ENCODE measurements around the gene VPS18. TPM values are rescaled to one million over a fixed set of nuclear protein-coding genes. Genes with fewer than 3 reads are reported as not detected.

The VPS18 gene
- total RNA-seq, result 10 to 100 TPM; 20.4 to 20.7 TPM
- polyA plus RNA-seq, result 10 to 100 TPM; 11.1 to 19.2 (median 15.0) TPM
- 22.8 to 51.4 (median 36.4) reads per million in 6 experiments for total RNA-seq

- POLR2A ChIA-PET, result interaction anchor here (1.0 to 6.0 kb wide), 13 partner anchors 10 to 587 kb away, joined by 3 to 49 read pairs (median 5); partner anchors contain the start of genes C15orf62, CHP1, INO80 and PLCB2
- Mint-ChIP-seq H3K27ac (peak within 1 kb of the TSS; percentile 84 to 98 (median 97)), H3K36me3 (peaks cover 0 to 34% (median 3%) of the 10 kb centered on the region in 3 donors), H3K4me1 (peaks cover 18 to 44% (median 38%) of the 10 kb centered on the region in 4 donors), H3K9me3 (no peaks in the 10 kb centered on the region), H3K27me3 (no peaks in the 10 kb centered on the region), H3K4me3 (peak within 1 kb of the TSS; percentile 95 to 100 (median 99))
- ATAC-seq (peak; percentile 96 to 97), DNase-seq (peak; percentile 97 to 99 (median 98))
Observed at GRCh38 chr15:40893733-40894680, at the start of gene VPS18. Gene VPS18, plus strand, starts transcription at chr15:40894450. Its CDS starts 319 bp downstream, at chr15:40894769.

DNA sequence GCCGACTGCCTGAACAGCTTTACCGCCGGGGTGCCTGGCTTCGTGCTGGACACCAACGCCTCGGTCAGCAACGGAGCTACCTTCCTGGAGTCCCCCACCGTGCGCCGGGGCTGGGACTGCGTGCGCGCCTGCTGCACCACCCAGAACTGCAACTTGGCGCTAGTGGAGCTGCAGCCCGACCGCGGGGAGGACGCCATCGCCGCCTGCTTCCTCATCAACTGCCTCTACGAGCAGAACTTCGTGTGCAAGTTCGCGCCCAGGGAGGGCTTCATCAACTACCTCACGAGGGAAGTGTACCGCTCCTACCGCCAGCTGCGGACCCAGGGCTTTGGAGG, 49.6 kb upstream of the VPS18 start:
- H3K4me1 Mint-ChIP-seq, result peaks cover 9 to 37% (median 16%) of the 10 kb centered on the region in 4 donors
- peak overlapping the region; percentile 66 to 85 (median 80) for H3K4me3 Mint-ChIP-seq
- H3K27me3 Mint-ChIP-seq, result peaks cover 3 to 16% (median 9%) of the 10 kb centered on the region in 5 donors
- ATAC-seq (peak; percentile 75 to 76), DNase-seq (peak in 6 of 10 donors; percentile 5 to 68 (median 26))
- no peaks in the 10 kb centered on the region for H3K9me3 Mint-ChIP-seq
- POLR2A ChIA-PET, result no interaction called here
- H3K36me3 Mint-ChIP-seq, result no peaks in the 10 kb centered on the region
- peak overlapping the region in 2 of 10 donors; percentile 31 to 72 for H3K27ac Mint-ChIP-seq

- Mint-ChIP-seq H3K4me1 (peaks cover 9 to 37% (median 16%) of the 10 kb centered on the region in 4 donors), H3K9me3 (no peaks in the 10 kb centered on the region), H3K36me3 (no peaks in the 10 kb centered on the region), H3K4me3 (peak overlapping the region; percentile 66 to 85 (median 80)), H3K27ac (peak overlapping the region in 2 of 10 donors; percentile 31 to 72), H3K27me3 (peaks cover 3 to 16% (median 9%) of the 10 kb centered on the region in 5 donors)
- DNase-seq, result no peak
- ATAC-seq, result no peak
- POLR2A ChIA-PET, result no interaction called here
Observed at GRCh38 chr15:40845036-40845435, 49.2 kb upstream of the VPS18 start.

GRCh38 chr15:40845511-40846284, 48.6 kb upstream of the VPS18 start:
- Mint-ChIP-seq H3K27ac (no peak overlapping the region), H3K9me3 (no peaks in the 10 kb centered on the region)
- POLR2A ChIA-PET, result no interaction called here

DNA sequence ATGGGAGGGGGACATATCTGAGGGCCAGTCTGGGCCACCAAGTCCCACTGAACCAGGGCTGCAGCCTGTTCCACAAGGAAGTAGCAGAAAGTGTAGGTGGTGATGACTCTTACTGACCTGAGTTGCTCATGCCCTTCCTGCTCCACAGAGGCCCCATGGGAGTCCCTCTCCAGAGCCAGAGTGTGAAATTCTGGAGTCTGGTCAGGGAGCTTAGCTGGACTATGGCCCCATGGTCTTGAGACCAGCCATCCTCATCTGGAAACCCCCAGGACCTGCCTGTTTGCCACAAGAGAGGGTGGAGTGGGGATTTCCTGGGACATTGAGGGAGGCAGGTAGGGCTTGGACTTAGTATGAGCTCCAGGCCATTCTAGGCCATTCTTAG, 47.4 kb upstream of the VPS18 start:
- H3K27ac Mint-ChIP-seq, result peak overlapping the region in 3 of 10 donors; percentile 20 to 64 (median 53)
- ATAC-seq, result no peak
- no peaks in the 10 kb centered on the region for H3K9me3 Mint-ChIP-seq
- POLR2A ChIA-PET, result no interaction called here
- H3K4me3 Mint-ChIP-seq, result peak overlapping the region in 1 of 10 donors; percentile 13
- no peak for DNase-seq
- H3K4me1 Mint-ChIP-seq, result peaks cover 9 to 37% (median 16%) of the 10 kb centered on the region in 4 donors
- peaks cover 3 to 16% (median 9%) of the 10 kb centered on the region in 5 donors for H3K27me3 Mint-ChIP-seq
- no peaks in the 10 kb centered on the region for H3K36me3 Mint-ChIP-seq

More at GRCh38 chr15:40845511-40846284, 48.6 kb upstream of the VPS18 start:
- H3K4me1 Mint-ChIP-seq, result peaks cover 9 to 37% (median 16%) of the 10 kb centered on the region in 4 donors
- no peaks in the 10 kb centered on the region for H3K36me3 Mint-ChIP-seq
- ATAC-seq, result no peak
- peaks cover 3 to 16% (median 9%) of the 10 kb centered on the region in 5 donors for H3K27me3 Mint-ChIP-seq
- H3K4me3 Mint-ChIP-seq, result peak overlapping the region in 7 of 10 donors; percentile 13 to 50 (median 32)
- DNase-seq, result no peak

DNA sequence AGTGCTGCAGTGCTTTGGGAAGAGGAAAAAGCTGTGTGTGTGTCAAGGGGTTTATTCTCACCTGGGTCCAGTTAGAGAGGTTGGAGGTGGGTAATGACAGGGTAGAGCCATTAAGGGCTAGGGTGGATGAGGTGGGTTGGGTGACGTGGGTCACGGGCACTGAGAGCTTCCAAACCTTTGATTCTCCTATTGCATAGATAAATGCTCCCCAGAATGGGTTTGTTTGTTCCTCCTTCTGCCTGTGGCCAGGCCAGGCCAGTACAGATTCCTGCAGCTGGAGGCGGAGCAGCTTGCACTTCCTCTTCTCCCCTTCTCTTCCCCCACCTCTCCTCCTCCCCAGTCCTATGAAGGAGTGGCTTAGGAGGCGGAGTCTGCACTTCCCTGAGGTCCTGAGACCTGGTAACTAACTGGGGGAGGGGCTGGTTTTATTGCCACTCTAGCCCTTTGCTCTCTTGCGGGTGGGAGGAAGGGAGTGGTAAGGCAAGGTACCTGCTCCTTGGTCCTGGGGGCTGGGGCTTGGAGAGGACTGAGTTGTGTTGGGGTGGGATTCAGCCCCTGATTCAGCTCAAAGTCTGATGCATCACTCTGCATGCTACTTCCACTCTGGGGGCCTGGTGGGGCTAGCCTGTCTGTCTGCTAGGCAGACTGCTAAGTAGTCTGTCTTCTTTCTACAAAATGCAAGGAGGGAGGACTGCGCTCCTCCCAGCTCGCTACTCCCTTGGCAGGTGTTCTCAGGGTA, 46.9 kb upstream of the VPS18 start:
- Mint-ChIP-seq H3K4me3 (peak overlapping the region in 3 of 10 donors; percentile 13 to 39 (median 34)), H3K27me3 (peaks cover 3 to 16% (median 9%) of the 10 kb centered on the region in 5 donors), H3K27ac (peak overlapping the region in 5 of 10 donors; percentile 15 to 64 (median 34)), H3K4me1 (peaks cover 9 to 37% (median 16%) of the 10 kb centered on the region in 4 donors), H3K9me3 (no peaks in the 10 kb centered on the region), H3K36me3 (no peaks in the 10 kb centered on the region)
- no peak for ATAC-seq
- POLR2A ChIA-PET, result no interaction called here
- DNase-seq, result no peak

DNA sequence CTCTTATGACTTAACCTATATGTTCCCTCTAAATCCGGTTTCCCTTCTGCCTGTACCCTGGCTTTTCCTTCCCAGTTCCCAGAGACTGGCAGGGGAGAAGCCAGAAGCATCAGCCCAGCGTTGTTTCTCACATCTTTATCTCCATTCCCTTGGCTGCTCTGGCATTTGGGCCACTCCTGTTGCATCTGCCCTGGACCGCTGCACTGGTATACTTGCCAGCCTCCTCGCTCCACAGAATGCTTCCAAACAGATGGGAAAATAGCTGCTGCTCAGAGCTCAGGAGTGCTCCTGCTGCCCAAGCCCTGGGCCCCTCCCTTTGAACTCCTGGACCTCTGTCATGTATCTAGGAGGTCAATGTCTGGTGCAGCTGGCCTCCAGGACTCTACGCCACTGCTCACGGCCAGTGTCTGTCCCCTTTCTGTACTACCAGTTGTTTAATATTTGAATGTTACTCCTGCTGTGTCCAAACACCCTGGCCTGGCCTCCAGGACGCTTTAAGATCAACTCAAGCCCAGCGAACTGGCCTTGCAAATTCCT, 43.6 kb upstream of the VPS18 start:
- no peak overlapping the region for H3K4me3 Mint-ChIP-seq
- H3K27ac Mint-ChIP-seq, result peak overlapping the region in 1 of 10 donors; percentile 85
- peaks cover 0 to 5% (median 0%) of the 10 kb centered on the region in 5 donors for H3K27me3 Mint-ChIP-seq
- H3K36me3 Mint-ChIP-seq, result no peaks in the 10 kb centered on the region
- peaks cover 2 to 23% (median 9%) of the 10 kb centered on the region in 4 donors for H3K4me1 Mint-ChIP-seq
- DNase-seq (no peak), ATAC-seq (no peak)
- no peaks in the 10 kb centered on the region for H3K9me3 Mint-ChIP-seq
- POLR2A ChIA-PET, result no interaction called here

GRCh38 chr15:40852529-40852928, 41.7 kb upstream of the VPS18 start:
- H3K4me1 Mint-ChIP-seq, result peaks cover 2 to 7% (median 4%) of the 10 kb centered on the region in 4 donors
- H3K9me3 Mint-ChIP-seq, result no peaks in the 10 kb centered on the region
- no peak overlapping the region for H3K27ac Mint-ChIP-seq
- peaks cover 0 to 5% (median 0%) of the 10 kb centered on the region in 5 donors for H3K27me3 Mint-ChIP-seq
- DNase-seq, result no peak
- H3K36me3 Mint-ChIP-seq, result no peaks in the 10 kb centered on the region
- no peak for ATAC-seq
- H3K4me3 Mint-ChIP-seq, result no peak overlapping the region
- POLR2A ChIA-PET, result no interaction called here

- POLR2A ChIA-PET, result no interaction called here
- ATAC-seq (no peak), DNase-seq (no peak)
- Mint-ChIP-seq H3K27me3 (peaks cover 0 to 5% (median 0%) of the 10 kb centered on the region in 5 donors), H3K36me3 (no peaks in the 10 kb centered on the region), H3K4me3 (no peak overlapping the region), H3K4me1 (peaks cover 0 to 6% (median 2%) of the 10 kb centered on the region in 4 donors), H3K9me3 (no peaks in the 10 kb centered on the region), H3K27ac (no peak overlapping the region)
Observed at GRCh38 chr15:40853241-40853890, 40.9 kb upstream of the VPS18 start.

DNA sequence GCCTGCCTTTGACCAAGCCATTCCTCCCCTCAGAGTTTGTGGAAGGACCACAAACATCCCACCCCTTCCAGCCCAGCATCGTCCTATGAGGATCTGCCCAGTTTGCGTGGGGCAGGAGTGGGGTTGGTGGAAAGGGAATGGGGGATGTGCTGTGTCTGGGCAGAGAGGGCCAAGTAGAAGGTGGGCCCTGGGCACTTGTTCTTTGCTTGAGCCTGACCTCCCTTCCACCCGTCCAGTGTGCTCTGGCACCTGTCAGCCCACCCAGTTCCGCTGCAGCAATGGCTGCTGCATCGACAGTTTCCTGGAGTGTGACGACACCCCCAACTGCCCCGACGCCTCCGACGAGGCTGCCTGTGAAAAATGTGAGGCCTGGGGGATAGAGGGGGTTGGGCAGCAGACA, 40.1 kb upstream of the VPS18 start:
- Mint-ChIP-seq H3K4me3 (no peak overlapping the region), H3K27ac (no peak overlapping the region), H3K27me3 (peaks cover 0 to 5% (median 0%) of the 10 kb centered on the region in 5 donors), H3K9me3 (no peaks in the 10 kb centered on the region), H3K4me1 (peaks cover 3 to 11% (median 6%) of the 10 kb centered on the region in 4 donors), H3K36me3 (no peaks in the 10 kb centered on the region)
- DNase-seq, result no peak
- POLR2A ChIA-PET, result no interaction called here
- ATAC-seq, result no peak

DNA sequence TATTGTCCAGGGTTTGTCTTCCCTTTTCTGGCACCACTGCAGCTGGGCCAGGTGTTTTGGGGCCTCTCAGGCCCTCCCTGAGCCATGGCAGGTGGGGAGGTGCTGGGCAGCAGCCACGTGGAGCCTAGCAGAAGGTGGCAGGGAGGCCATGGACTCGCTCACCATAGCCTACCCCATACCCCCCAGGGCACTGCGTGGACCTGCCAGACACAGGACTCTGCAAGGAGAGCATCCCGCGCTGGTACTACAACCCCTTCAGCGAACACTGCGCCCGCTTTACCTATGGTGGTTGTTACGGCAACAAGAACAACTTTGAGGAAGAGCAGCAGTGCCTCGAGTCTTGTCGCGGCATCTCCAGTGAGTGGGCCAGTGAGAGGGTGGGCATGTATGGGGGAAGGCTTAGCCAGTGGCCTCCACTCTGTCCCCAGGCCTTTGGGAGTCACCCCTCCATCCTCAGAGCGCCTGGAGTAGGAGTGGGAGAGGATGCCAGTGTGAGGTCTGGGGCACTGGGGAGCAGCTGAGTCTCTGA, 38.5 kb upstream of the VPS18 start:
- no peak overlapping the region for H3K4me3 Mint-ChIP-seq
- no peaks in the 10 kb centered on the region for H3K9me3 Mint-ChIP-seq
- no peak for ATAC-seq
- peaks cover 0 to 5% (median 0%) of the 10 kb centered on the region in 5 donors for H3K27me3 Mint-ChIP-seq
- no peaks in the 10 kb centered on the region for H3K36me3 Mint-ChIP-seq
- POLR2A ChIA-PET, result no interaction called here
- no peak for DNase-seq
- H3K27ac Mint-ChIP-seq, result peak overlapping the region in 1 of 10 donors; percentile 7
- H3K4me1 Mint-ChIP-seq, result peaks cover 6 to 15% (median 11%) of the 10 kb centered on the region in 4 donors
